Right atrium auricular region (tissue), 2 donors: ENCODE data around the gene ZNF597. TPM values are rescaled to one million over a fixed set of nuclear protein-coding genes. Genes with fewer than 3 reads are reported as not detected.
"Not testable (repeated sequence)": the region's sequence is repeated elsewhere in the genome, so short reads cannot be mapped to it uniquely, and the experiment has no call there.

Experiments
- DNase-seq: peaks from one replicate; pipeline ENCODE4 v3.0.0-alpha.2; 2019; ENCODE audit warnings: low spot score
- H3K27ac ChIP-seq, 2 donors: fragments of 200-600 bp; sonication (generic); 1 replicate in 1 of 2; 2 replicates in 1 of 2; pipeline ENCODE4 v1.5.1; 2016 to 2019
- H3K27me3 ChIP-seq, 2 donors: fragments of 200-600 bp; sonication (generic); one replicate each; pipeline versions ENCODE4 v1.5.1 to v1.6.0; 2017 to 2019
- H3K36me3 ChIP-seq: fragments of 200-600 bp; sonication (generic); one replicate; pipeline ENCODE4 v1.5.1; 2016
- H3K4me1 ChIP-seq, 2 donors: fragments of 200-600 bp; sonication (generic); one replicate each; pipeline versions ENCODE4 v1.5.1 to v1.6.0; 2017 to 2019
- H3K4me3 ChIP-seq, 2 donors: fragments of 200-600 bp; sonication (generic); 1 replicate in 1 of 2; 2 replicates in 1 of 2; pipeline ENCODE4 v1.5.1; 2017 to 2019; ENCODE audit warnings: mild to moderate bottlenecking in 1 of 2, moderate library complexity in 1 of 2
- H3K9me3 ChIP-seq, 2 donors: fragments of 200-600 bp; sonication (generic); one replicate each; pipeline ENCODE4 v1.5.1; 2019
- CTCF ChIP-seq, 2 donors: fragments of 200-600 bp; sonication (generic); IDR thresholded peaks; one replicate each; pipeline ENCODE4 v1.5.1; 2019; ENCODE audit warnings: antibody characterized with exemption in 2 of 2
- total RNA-seq, 2 donors: library from RNA; depleted of rRNA; stranded (reverse); fragments of >200 nt; gene quantifications; one replicate each; pipeline ENCODE4 v1.1.0, GENCODE V29; 2016

ZNF597 gene
- total RNA-seq, 2 donors from 2014 or later = 1.3 to 2.2 TPM

DNA sequence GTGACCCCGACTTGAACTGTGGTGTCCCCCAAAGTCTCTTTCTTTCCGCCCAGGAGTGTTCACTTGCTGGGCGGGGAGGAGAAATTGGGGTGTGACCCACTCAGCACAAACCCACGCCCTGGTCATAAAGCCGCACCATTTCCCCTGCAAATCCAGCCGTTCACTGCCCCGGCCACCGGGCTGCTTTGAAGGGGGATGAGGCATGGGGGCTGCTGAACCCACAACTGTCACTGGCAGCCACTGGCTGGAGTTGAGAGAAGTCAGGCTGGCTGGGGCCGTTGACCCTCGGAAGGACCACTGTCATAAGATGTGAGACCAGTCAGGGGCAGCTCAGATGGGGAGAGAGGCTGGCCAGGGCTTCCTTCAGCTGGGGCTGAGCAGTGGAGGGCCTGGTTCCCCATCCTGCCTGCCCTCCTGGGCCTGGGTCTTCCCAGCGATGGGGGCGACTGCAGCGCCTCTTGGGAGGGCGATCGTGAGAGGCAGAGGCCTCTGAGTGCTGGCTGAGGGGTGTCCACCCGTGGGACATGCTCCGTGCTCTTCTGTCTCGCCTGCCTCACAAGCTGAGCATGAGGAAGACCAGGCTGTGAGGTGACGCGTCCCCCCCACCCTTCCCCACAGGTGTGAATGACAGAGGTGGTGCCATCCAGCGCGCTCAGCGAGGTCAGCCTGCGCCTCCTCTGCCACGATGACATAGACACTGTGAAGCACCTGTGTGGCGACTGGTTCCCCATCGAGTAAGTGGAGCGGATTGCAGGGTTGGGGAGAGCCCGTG lies 32.5 kb upstream of the ZNF597 start:
- Histone ChIP-seq H3K4me1 (peaks cover 0 to 33% of the 10 kb centered on the region in 2 donors), H3K27ac (peak overlapping the region in 1 of 2 donors; percentile 35), H3K4me3 (no peak overlapping the region), H3K27me3 (no peaks in the 10 kb centered on the region), H3K9me3 (no peaks in the 10 kb centered on the region), H3K36me3 (peaks cover 17% of the 10 kb centered on the region)
- DNase-seq = no peak
- TF ChIP-seq CTCF (IDR thresholded peaks at IDR 0.05) = no peak

DNA sequence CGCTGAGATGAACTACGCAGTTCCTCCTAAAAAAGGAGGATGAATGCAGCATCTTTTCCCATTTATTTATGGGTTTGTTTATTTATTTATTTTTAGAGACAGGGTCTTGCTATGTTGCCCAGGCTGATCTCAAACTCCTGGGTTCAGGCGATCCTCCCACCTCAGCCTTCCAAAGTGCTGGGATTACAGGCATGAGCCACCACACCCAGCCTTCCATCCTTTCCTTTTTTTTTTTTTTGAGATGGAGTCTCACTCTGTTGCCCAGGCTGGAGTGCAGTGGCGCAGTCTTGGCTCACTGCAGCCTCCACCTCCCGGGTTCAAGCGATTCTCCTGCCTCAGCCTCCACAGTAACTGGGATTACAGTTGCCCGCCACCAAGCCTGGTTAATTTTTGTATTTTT lies 31.6 kb upstream of the ZNF597 start:
- H3K9me3 ChIP-seq, H3K27me3 ChIP-seq, DNase-seq, H3K27ac ChIP-seq, H3K4me3 ChIP-seq: not testable (repeated sequence)
- H3K36me3 ChIP-seq = peaks cover 14% of the 10 kb centered on the region
- H3K4me1 ChIP-seq = peaks cover 0 to 42% of the 10 kb centered on the region in 2 donors

DNA sequence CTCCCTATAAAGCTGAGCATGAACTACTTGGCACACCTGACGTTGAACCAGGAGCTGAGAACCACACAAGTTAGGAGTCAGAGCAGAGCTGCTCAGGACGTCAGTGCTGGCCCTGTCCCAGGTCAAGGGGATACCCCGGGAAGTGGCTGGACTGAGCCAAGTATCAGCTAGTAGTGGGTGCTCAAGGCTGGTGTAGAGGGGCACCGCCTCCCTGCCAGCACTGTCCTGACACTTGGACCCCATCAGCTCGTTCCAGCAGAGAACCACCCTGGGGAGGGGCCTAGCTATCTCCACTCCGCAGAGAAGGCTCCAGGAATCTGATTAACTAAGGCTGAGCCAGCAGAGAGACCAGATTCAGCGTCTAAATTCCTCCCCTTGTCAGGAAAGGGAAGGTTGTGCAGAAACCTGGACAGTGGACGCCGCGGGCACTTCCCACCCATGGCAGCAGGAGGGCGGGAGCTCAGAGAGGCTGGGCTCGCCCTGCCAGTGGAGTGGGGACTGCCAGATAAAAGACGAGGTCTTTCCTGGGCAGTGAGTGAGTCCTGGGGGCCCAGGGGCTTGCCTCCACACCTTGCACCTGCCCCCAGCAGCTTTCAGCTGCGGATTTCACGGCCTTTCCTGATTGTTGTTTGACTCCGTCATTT lies 31.0 kb upstream of the ZNF597 start:
- peaks cover 0 to 48% of the 10 kb centered on the region in 2 donors for H3K4me1 ChIP-seq
- no peaks in the 10 kb centered on the region for H3K27me3 ChIP-seq
- no peaks in the 10 kb centered on the region for H3K9me3 ChIP-seq
- peaks cover 7% of the 10 kb centered on the region for H3K36me3 ChIP-seq
- TF ChIP-seq CTCF (IDR thresholded peaks at IDR 0.05) = no peak
- no peak for DNase-seq
- no peak overlapping the region for H3K4me3 ChIP-seq
- peak overlapping the region in 1 of 2 donors; percentile 27 for H3K27ac ChIP-seq

DNA sequence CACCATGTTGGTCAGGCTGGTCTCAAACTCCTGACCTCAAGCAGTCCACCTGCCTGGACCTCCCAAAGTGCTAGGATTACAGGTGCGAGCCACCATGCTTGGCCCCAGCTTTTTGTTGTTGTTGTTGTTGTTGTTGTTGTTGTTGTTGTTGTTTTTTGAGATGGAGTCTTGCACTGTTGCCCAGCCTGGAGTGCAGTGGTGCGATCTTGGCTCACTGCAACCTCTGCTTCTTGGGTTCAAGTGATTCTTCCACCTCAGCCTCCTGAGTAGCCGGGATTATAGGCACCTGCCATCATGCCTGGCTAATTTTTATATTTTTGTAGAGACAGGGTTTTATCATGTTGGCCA lies 30.3 kb upstream of the ZNF597 start:
- DNase-seq, H3K9me3 ChIP-seq, H3K27me3 ChIP-seq, H3K4me3 ChIP-seq, H3K36me3 ChIP-seq: not testable (repeated sequence)
- Histone ChIP-seq H3K4me1 (peaks cover 0 to 54% of the 10 kb centered on the region in 2 donors), H3K27ac (peak overlapping the region in 1 of 2 donors; percentile 5)

- Histone ChIP-seq H3K27ac (no peak overlapping the region), H3K4me1 (peaks cover 0 to 59% of the 10 kb centered on the region in 2 donors), H3K9me3 (no peaks in the 10 kb centered on the region), H3K4me3 (no peak overlapping the region), H3K36me3 (no peaks in the 10 kb centered on the region), H3K27me3 (no peaks in the 10 kb centered on the region)
- DNase-seq = no peak
- TF ChIP-seq CTCF (IDR thresholded peaks at IDR 0.05) = no peak
Observed at GRCh38 chr16:3472878-3473595, 29.7 kb upstream of the ZNF597 start.

DNA sequence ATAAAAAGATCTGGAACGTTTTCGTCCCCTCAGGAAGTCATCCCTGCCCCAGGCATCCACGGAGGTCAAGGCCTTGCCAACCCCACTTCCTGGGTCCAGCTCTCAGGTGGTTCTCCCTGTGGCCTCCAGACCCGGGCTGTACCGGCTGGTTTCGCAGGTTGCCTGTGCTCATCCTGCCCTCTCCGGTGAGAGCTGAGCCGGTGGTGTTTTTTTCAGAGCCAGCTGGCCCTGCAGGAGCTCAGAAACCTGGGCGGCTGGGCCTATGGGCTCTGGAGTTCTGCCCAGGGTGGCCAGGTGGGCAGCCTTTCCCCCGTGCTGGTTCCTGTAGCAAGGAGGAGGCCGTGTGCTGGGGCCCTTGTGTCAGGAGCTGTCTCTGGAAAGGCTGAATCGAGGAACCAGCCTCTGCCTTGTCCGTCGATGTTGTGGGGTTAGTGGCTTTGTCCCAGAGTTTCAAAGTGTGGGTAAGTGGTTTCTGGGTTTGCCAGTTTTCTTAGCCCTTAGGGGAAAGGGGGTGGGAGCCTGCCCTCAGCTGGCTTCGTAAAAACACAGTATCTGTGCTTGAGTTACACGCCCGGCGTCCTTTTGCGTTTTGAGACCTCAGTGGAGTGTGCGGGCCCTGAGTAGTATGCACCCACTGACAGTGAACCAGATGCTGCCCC lies 28.3 kb upstream of the ZNF597 start:
- Histone ChIP-seq H3K27ac (peak overlapping the region in 1 of 2 donors; percentile 48), H3K9me3 (no peaks in the 10 kb centered on the region), H3K36me3 (no peaks in the 10 kb centered on the region), H3K27me3 (no peaks in the 10 kb centered on the region), H3K4me1 (peaks cover 0 to 73% of the 10 kb centered on the region in 2 donors), H3K4me3 (no peak overlapping the region)
- no peak for TF ChIP-seq CTCF (IDR thresholded peaks at IDR 0.05)
- no peak for DNase-seq
